HepG2 (cell line): ENCODE measurements around the gene POLR1H. TPM values are rescaled to one million over a fixed set of nuclear protein-coding genes. Genes with fewer than 3 reads are reported as not detected.
A peak's percentile ranks its signal among the peaks of the same experiment; 100 is the strongest.

Source experiments
- ATAC-seq: fragments of 200-7000 bp; cut with Tn5 transposase; 3 replicates; pipeline ENCODE4 v1.9.1; 2020; ENCODE audit warnings: mild to moderate bottlenecking, moderate library complexity
- BruUV-seq: library from RNA; stranded (reverse); fragments of 400-500 nt; replicated peaks from 2 replicates; lab custom pipeline; 2021; lab: Mats Ljungman, UMichigan
- CTCF ChIA-PET: fragments of 300-600 bp; formaldehyde crosslinking; extraction: SDS; loops from one replicate; lab custom pipeline; 2021; ENCODE audit warnings: low total read pairs, inconsistent platforms, low intra/inter-chr PET ratio; lab: Yijun Ruan, JAX
- POLR2A ChIA-PET: fragments of 350-600 bp; sonication (Branson Sonifier 250); formaldehyde crosslinking; loops from one replicate; lab custom pipeline; 2020; ENCODE audit warnings: antibody characterized with exemption, inconsistent platforms; lab: Yijun Ruan, JAX
- DNase-seq: peaks from one replicate; pipeline ENCODE4 v3.0.0-alpha.2; 2015; ENCODE audit warnings: low spot score
- FAIRE-seq: peaks from 3 replicates; lab custom pipeline; 2011; peaks lifted over from hg19 to GRCh38; lab: Jason Lieb, UNC
- H2AFZ ChIP-seq: one replicate; pipeline ENCODE4 v1.6.1; 2011; ENCODE audit warnings: low read length, inconsistent platforms
- H3K27ac ChIP-seq: fragments of 300-600 bp; 3 replicates; pipeline ENCODE4 v1.8.0; 2011; ENCODE audit warnings: mixed run types, mild to moderate bottlenecking, mixed read lengths, low read length, inconsistent platforms; ENCODE audit not compliant: insufficient read depth; ENCODE audit errors: extremely low read length
- H3K27me3 ChIP-seq, 2 experiments: fragments of 200-600 bp in 1 of 2; 2 replicates in 1 of 2; 3 replicates in 1 of 2; pipeline versions ENCODE4 v1.6.0 to v1.8.0; 2011; ENCODE audit warnings: low read length in 2 of 2, mild to moderate bottlenecking in 2 of 2, moderate library complexity in 2 of 2, inconsistent platforms in 1 of 2; ENCODE audit not compliant: insufficient read depth in 2 of 2, control insufficient read depth in 1 of 2
- H3K36me3 ChIP-seq, 2 experiments: fragments of 200-600 bp in 1 of 2; replicated peaks in 1 of 2; 2 replicates in 1 of 2; 3 replicates in 1 of 2; pipeline versions ENCODE4 v1.5.1 to v1.8.0; 2011; ENCODE audit warnings: low read length in 2 of 2, inconsistent platforms in 1 of 2; ENCODE audit not compliant: insufficient read depth in 2 of 2, control insufficient read depth in 1 of 2
- H3K4me1 ChIP-seq: 2 replicates; pipeline ENCODE4 v1.5.1; 2012; ENCODE audit warnings: low read length, inconsistent platforms; ENCODE audit not compliant: insufficient read depth
- H3K4me2 ChIP-seq: 2 replicates; pipeline ENCODE4 v1.6.0; 2011; ENCODE audit warnings: low read depth, low read length, inconsistent platforms
- H3K4me3 ChIP-seq, 3 experiments: fragments of 200-600 bp in 1 of 3; sonication (generic), shearing (Covaris generic) in 1 of 3; replicated peaks in 1 of 3; 2 replicates each; pipeline ENCODE4 v1.5.1; 2011 to 2016; ENCODE audit warnings: low read length in 3 of 3, inconsistent platforms in 2 of 3, low read depth in 2 of 3, mild to moderate bottlenecking in 2 of 3, control low read depth in 1 of 3, mixed read lengths in 1 of 3; ENCODE audit not compliant: insufficient read depth in 1 of 3
- H3K79me2 ChIP-seq: one replicate; pipeline ENCODE4 v1.6.1; 2011; ENCODE audit warnings: low read length, inconsistent platforms; ENCODE audit not compliant: insufficient read depth
- H3K9ac ChIP-seq: 2 replicates; pipeline ENCODE4 v1.6.0; 2011; ENCODE audit warnings: mild to moderate bottlenecking, low read depth, low read length, inconsistent platforms; ENCODE audit not compliant: insufficient read depth
- H3K9me3 ChIP-seq: 2 replicates; pipeline ENCODE4 v1.5.1; 2012; ENCODE audit warnings: mild to moderate bottlenecking, low read length
- H4K20me1 ChIP-seq: 2 replicates; pipeline ENCODE4 v1.6.0; 2011; ENCODE audit warnings: inconsistent platforms, mild to moderate bottlenecking, low read length, moderate library complexity; ENCODE audit not compliant: insufficient read depth
- CC2D1A ChIP-seq: sonication (generic); formaldehyde crosslinking; IDR thresholded peaks from 2 replicates; pipeline ENCODE4 v1.8.1; 2023; ENCODE audit warnings: mild to moderate bottlenecking, missing genetic modification reagents
- CHD4 ChIP-seq: fragments of 200-600 bp; sonication (generic); IDR thresholded peaks from 2 replicates; pipeline ENCODE4 v1.7.0; 2017; ENCODE audit warnings: mild to moderate bottlenecking, low read length, borderline replicate concordance
- HDAC6 ChIP-seq: fragments of 200-600 bp; sonication (generic); IDR thresholded peaks from 2 replicates; pipeline ENCODE4 v1.7.0; 2017; ENCODE audit warnings: mild to moderate bottlenecking, antibody characterized with exemption, low read length, low read depth
- MEF2D ChIP-seq: sonication (generic); formaldehyde crosslinking; IDR thresholded peaks from 2 replicates; pipeline ENCODE4 v1.5.1; 2020; ENCODE audit warnings: mild to moderate bottlenecking, missing genetic modification reagents
- NFIC ChIP-seq: IDR thresholded peaks from 2 replicates; pipeline ENCODE4 v1.6.1; 2012; ENCODE audit warnings: mild to moderate bottlenecking, low read length, inconsistent platforms
- NPAS2 ChIP-seq: sonication (generic); formaldehyde crosslinking; IDR thresholded peaks from 2 replicates; pipeline ENCODE4 v1.8.0; 2022; ENCODE audit warnings: mild to moderate bottlenecking, missing genetic modification reagents, borderline replicate concordance
- POLR2AphosphoS5 ChIP-seq: IDR thresholded peaks from 2 replicates; pipeline ENCODE4 v1.6.1; 2012; ENCODE audit warnings: low read depth, low read length
- ZNF17 ChIP-seq: sonication (generic); formaldehyde crosslinking; IDR thresholded peaks from 2 replicates; pipeline ENCODE4 v1.5.0; 2020; ENCODE audit warnings: mild to moderate bottlenecking, missing genetic modification reagents
- ZNF589 ChIP-seq: sonication (generic); formaldehyde crosslinking; conservative IDR thresholded peaks from 2 replicates; pipeline ENCODE4 v1.8.0; 2022; ENCODE audit warnings: mild to moderate bottlenecking, moderate library complexity, missing genetic modification reagents
- ZNF678 ChIP-seq: sonication (generic); formaldehyde crosslinking; IDR thresholded peaks from 2 replicates; pipeline ENCODE4 v1.4.0; 2020; ENCODE audit warnings: mild to moderate bottlenecking, missing genetic modification reagents
- ZNF761 ChIP-seq: sonication (generic); formaldehyde crosslinking; conservative IDR thresholded peaks from 2 replicates; pipeline ENCODE4 v1.4.0; 2020; ENCODE audit warnings: mild to moderate bottlenecking, missing genetic modification reagents
- WGBS: methylation state at CpG from one replicate; pipeline ENCODE4 v1.1.6; 2017; ENCODE audit warnings: low lambda C conversion rate; 5-methylcytosine and 5-hydroxymethylcytosine counted together
- in situ Hi-C: cut with HindIII; loops from 2 replicates; pipeline ENCODE4 v1.10.0; 2017; ENCODE audit warnings: low pct_unique_long_range_greater_than_20kb; ENCODE audit not compliant: extremely low pct_ligation_motif_present
- intact Hi-C: fragments of 100-400 bp; cut with micrococcal nuclease; formaldehyde crosslinking; loops from one replicate; pipeline ENCODE4 v1.10.0; 2022; ENCODE audit not compliant: unreplicated experiment
- polyA plus RNA-seq, 8 experiments: library from polyadenylated mRNA; depleted of rRNA in 3 of 8; stranded (reverse) in 7 of 8; unstranded in 1 of 8; fragments of >200 nt; fragmentation: Illumina TruSeq in 4 of 8; extraction: Trizol in 4 of 8; gene quantifications; 2 replicates each; pipeline versions ENCODE4 v1.2.1 to v1.2.3, GENCODE V29; 2011 to 2016; ENCODE audit warnings: low read depth in 4 of 8, missing spikeins in 1 of 8, mixed read lengths in 1 of 8; ENCODE audit not compliant: insufficient read depth in 1 of 8
- total RNA-seq, 5 experiments: library from RNA; depleted of rRNA; stranded (reverse); fragments of >200 nt; fragmentation: Illumina TruSeq; extraction: Trizol; gene quantifications; 2 replicates each; pipeline ENCODE4 v1.2.3, GENCODE V29; 2016; ENCODE audit warnings: low read depth in 1 of 5
- TF ChIP-seq, protein P1 (sequence below), 2 experiments: sonication (generic) in 1 of 2; formaldehyde crosslinking in 1 of 2; IDR thresholded peaks; 2 replicates each; pipeline versions ENCODE4 v1.4.0 to v1.6.1; 2018 to 2020; ENCODE audit warnings: missing genetic modification reagents in 2 of 2, borderline replicate concordance in 1 of 2, low read depth in 1 of 2, mild to moderate bottlenecking in 1 of 2, missing biosample characterization in 1 of 2
- TF ChIP-seq, protein P2 (sequence below): sonication (generic); formaldehyde crosslinking; IDR thresholded peaks from 2 replicates; pipeline ENCODE4 v1.4.0; 2020; ENCODE audit warnings: missing genetic modification reagents
- TF ChIP-seq, protein P3 (sequence below): sonication (generic); formaldehyde crosslinking; IDR thresholded peaks from 2 replicates; pipeline ENCODE4 v1.4.0; 2020; ENCODE audit warnings: mild to moderate bottlenecking, low read depth, missing genetic modification reagents

POLR1H gene
- total and polyA plus RNA-seq, 2 of the 13 experiments (the other 11 are each of a cell fraction or from before 2014, with no cell fraction given), result 61.4 to 79.8 TPM

DNA sequence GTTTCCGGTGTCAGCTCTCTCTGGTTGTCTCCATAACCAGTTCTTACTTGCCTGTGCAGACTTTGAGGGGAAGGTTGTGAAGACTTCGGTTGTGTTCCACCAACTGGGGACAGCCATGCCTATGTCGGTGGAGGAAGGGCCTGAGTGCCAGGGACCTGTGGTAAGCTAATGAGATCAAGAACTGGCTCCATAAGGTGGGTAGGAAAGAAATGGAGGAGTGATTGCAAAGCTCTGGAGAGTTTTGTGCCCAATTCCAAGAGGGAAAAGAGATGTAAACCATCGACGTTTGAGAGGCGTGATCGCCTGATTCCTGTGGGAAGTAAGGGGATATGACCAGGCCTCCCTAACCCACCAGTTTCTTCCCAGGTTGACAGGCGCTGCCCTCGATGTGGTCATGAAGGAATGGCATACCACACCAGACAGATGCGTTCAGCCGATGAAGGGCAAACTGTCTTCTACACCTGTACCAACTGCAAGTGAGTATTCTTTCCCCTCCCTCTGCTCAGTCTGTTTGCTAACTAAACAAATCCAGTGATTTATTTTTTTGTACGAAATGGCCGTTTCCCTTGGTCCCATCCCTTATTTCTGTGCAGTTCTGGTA lies 893 bp downstream of the POLR1H start:
- peak overlapping the region; percentile 99 for H3K4me2 ChIP-seq
- peaks cover 0 to 4% of the 10 kb centered on the region in 2 experiments; a peak in 2 of 5 replicates for H3K36me3 ChIP-seq
- peak; percentile 51 for ATAC-seq
- CTCF ChIA-PET, result no interaction called here
- DNase-seq, result no peak
- peak overlapping the region; percentile 20 for H2AFZ ChIP-seq
- peak overlapping the region; percentile 90 for H3K9ac ChIP-seq
- intact Hi-C loops (loop anchor here (1.0 to 2.0 kb wide), 2 partner anchors 41 to 109 kb away; no protein-coding TSS in a partner anchor), in situ Hi-C loops (no loop called here)
- peaks cover 35% of the 10 kb centered on the region for H3K4me1 ChIP-seq
- peaks cover 0 to 4% of the 10 kb centered on the region in 2 experiments; a peak in 1 of 5 replicates for H3K27me3 ChIP-seq
- peaks cover 37% of the 10 kb centered on the region for H3K79me2 ChIP-seq
- no TSS peak for BruUV-seq
- no peaks in the 10 kb centered on the region for H3K9me3 ChIP-seq
- peak overlapping the region; percentile 75 for H3K27ac ChIP-seq
- POLR2A ChIA-PET, result interaction anchor here (0.7 to 2.8 kb wide), 14 partner anchors 9 to 313 kb away, joined by 3 to 35 read pairs (median 5); partner anchors contain the start of genes TRIM15 and TRIM26
- H3K4me3 ChIP-seq, result peak overlapping the region; percentile 89 to 99 (median 93)
- 5% methylated on average over 13 of the region's 13 CpGs for WGBS
- FAIRE-seq, result no peak
- no peaks in the 10 kb centered on the region for H4K20me1 ChIP-seq
- TF ChIP-seq CHD4, result no peak
- no peak for TF ChIP-seq MEF2D (CRISPR knock-in tag)
- TF ChIP-seq, protein P1, sequence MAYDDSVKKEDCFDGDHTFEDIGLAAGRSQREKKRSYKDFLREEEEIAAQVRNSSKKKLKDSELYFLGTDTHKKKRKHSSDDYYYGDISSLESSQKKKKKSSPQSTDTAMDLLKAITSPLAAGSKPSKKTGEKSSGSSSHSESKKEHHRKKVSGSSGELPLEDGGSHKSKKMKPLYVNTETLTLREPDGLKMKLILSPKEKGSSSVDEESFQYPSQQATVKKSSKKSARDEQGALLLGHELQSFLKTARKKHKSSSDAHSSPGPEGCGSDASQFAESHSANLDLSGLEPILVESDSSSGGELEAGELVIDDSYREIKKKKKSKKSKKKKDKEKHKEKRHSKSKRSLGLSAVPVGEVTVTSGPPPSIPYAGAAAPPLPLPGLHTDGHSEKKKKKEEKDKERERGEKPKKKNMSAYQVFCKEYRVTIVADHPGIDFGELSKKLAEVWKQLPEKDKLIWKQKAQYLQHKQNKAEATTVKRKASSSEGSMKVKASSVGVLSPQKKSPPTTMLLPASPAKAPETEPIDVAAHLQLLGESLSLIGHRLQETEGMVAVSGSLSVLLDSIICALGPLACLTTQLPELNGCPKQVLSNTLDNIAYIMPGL (CRISPR knock-in tag; IDR thresholded peaks at IDR 0.05; ENCODE audit: borderline replicate concordance in 1 of 2, low read depth in 1 of 2), result no peak
- no peak for TF ChIP-seq ZNF17 (CRISPR knock-in tag)
- TF ChIP-seq, protein P2, sequence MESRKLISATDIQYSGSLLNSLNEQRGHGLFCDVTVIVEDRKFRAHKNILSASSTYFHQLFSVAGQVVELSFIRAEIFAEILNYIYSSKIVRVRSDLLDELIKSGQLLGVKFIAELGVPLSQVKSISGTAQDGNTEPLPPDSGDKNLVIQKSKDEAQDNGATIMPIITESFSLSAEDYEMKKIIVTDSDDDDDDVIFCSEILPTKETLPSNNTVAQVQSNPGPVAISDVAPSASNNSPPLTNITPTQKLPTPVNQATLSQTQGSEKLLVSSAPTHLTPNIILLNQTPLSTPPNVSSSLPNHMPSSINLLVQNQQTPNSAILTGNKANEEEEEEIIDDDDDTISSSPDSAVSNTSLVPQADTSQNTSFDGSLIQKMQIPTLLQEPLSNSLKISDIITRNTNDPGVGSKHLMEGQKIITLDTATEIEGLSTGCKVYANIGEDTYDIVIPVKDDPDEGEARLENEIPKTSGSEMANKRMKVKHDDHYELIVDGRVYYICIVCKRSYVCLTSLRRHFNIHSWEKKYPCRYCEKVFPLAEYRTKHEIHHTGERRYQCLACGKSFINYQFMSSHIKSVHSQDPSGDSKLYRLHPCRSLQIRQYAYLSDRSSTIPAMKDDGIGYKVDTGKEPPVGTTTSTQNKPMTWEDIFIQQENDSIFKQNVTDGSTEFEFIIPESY, result no peak
- no peak for TF ChIP-seq POLR2AphosphoS5
- TF ChIP-seq, protein P3, sequence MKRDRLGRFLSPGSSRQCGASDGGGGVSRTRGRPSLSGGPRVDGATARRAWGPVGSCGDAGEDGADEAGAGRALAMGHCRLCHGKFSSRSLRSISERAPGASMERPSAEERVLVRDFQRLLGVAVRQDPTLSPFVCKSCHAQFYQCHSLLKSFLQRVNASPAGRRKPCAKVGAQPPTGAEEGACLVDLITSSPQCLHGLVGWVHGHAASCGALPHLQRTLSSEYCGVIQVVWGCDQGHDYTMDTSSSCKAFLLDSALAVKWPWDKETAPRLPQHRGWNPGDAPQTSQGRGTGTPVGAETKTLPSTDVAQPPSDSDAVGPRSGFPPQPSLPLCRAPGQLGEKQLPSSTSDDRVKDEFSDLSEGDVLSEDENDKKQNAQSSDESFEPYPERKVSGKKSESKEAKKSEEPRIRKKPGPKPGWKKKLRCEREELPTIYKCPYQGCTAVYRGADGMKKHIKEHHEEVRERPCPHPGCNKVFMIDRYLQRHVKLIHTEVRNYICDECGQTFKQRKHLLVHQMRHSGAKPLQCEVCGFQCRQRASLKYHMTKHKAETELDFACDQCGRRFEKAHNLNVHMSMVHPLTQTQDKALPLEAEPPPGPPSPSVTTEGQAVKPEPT (CRISPR knock-in tag), result no peak
- no peak for TF ChIP-seq NFIC
- no peak for TF ChIP-seq ZNF678 (CRISPR knock-in tag)
- TF ChIP-seq NPAS2 (CRISPR knock-in tag), result no peak
- no peak for TF ChIP-seq ZNF761 (CRISPR knock-in tag)
- no peak for TF ChIP-seq ZNF589
- no peak for TF ChIP-seq CC2D1A
- TF ChIP-seq HDAC6, result no peak
